CD4-positive, alpha-beta T cell (primary cell): ENCODE results near the gene CENPP. TPM values are rescaled to one million over a fixed set of nuclear protein-coding genes. Genes with fewer than 3 reads are reported as not detected.

Experiments
- ATAC-seq: fragments of 200-7000 bp; cut with Tn5 transposase; one replicate; pipeline ENCODE4 v1.10.0; 2022; ENCODE audit warnings: mild to moderate bottlenecking; ENCODE audit not compliant: poor library complexity
- CTCF ChIA-PET: fragments of 350-600 bp; sonication (Branson Sonifier 250); formaldehyde crosslinking; loops from one replicate; lab custom pipeline; 2021; ENCODE audit warnings: antibody characterized with exemption, inconsistent platforms; lab: Charles Lee
- POLR2A ChIA-PET: fragments of 350-600 bp; sonication (Branson Sonifier 250); formaldehyde crosslinking; loops from one replicate; lab custom pipeline; 2021; ENCODE audit warnings: antibody characterized with exemption, inconsistent platforms; lab: Charles Lee
- DNase-seq, 14 experiments: peaks; one replicate each; pipeline ENCODE4 v3.0.0-alpha.2; 2013 to 2020; ENCODE audit warnings: mixed read lengths in 2 of 14
- H3K27ac ChIP-seq, 2 donors: one replicate each; pipeline versions ENCODE4 v1.5.1 to v1.7.0; 2013; ENCODE audit warnings: low read length in 2 of 2, low read depth in 1 of 2, mild to moderate bottlenecking in 1 of 2
- H3K27me3 ChIP-seq, 2 experiments: 1 replicate in 1 of 2; 2 replicates in 1 of 2; pipeline versions ENCODE4 v1.6.1 to v1.7.0; 2013; ENCODE audit warnings: low read length in 2 of 2, control low read depth in 1 of 2, mild to moderate bottlenecking in 1 of 2, moderate library complexity in 1 of 2; ENCODE audit not compliant: insufficient read depth in 2 of 2, control insufficient read depth in 1 of 2
- H3K36me3 ChIP-seq: one replicate; pipeline ENCODE4 v1.6.1; 2013; ENCODE audit warnings: low read length, control low read depth; ENCODE audit not compliant: insufficient read depth
- H3K4me1 ChIP-seq: one replicate; pipeline ENCODE4 v1.6.1; 2013; ENCODE audit warnings: low read length, control low read depth; ENCODE audit not compliant: insufficient read depth
- H3K4me3 ChIP-seq: one replicate; pipeline ENCODE4 v1.5.1; 2013; ENCODE audit warnings: mild to moderate bottlenecking, low read length, moderate library complexity
- H3K9me3 ChIP-seq, 2 experiments: 1 replicate in 1 of 2; 2 replicates in 1 of 2; pipeline versions ENCODE4 v1.6.1 to v1.7.0; 2013; ENCODE audit warnings: low read length in 2 of 2, mild to moderate bottlenecking in 2 of 2, control low read depth in 1 of 2, moderate library complexity in 1 of 2; ENCODE audit not compliant: control insufficient read depth in 1 of 2, insufficient read depth in 1 of 2
- H3K27ac Mint-ChIP-seq: one replicate; pipeline ENCODE4 v1.8.0; 2020; ENCODE audit warnings: mixed read lengths
- H3K27me3 Mint-ChIP-seq: one replicate; pipeline ENCODE4 v1.8.0; 2021; ENCODE audit warnings: mixed read lengths
- H3K36me3 Mint-ChIP-seq: one replicate; pipeline ENCODE4 v1.8.0; 2021; ENCODE audit warnings: low read depth, mixed read lengths
- H3K4me1 Mint-ChIP-seq: one replicate; pipeline ENCODE4 v1.8.0; 2021; ENCODE audit warnings: low read depth, mixed read lengths
- H3K4me3 Mint-ChIP-seq: one replicate; pipeline ENCODE4 v1.8.0; 2020; ENCODE audit warnings: mild to moderate bottlenecking, mixed read lengths
- H3K9me3 Mint-ChIP-seq: one replicate; pipeline ENCODE4 v1.8.0; 2020; ENCODE audit warnings: mixed read lengths
- intact Hi-C, 2 experiments: fragments of 100-400 bp; cut with DNase I in 1 of 2; cut with micrococcal nuclease in 1 of 2; formaldehyde crosslinking; loops; one replicate each; pipeline versions ENCODE4 v1.15.1 to v1.9.0; 2023 to 2025; cut with DNase I, micrococcal nuclease
- total RNA-seq, 174 experiments: library from RNA in 2 of 174; stranded (reverse) in 2 of 174; gene quantifications; one replicate each; pipeline ENCODE4 v1.2.3 and lab custom pipeline; 2021 to 2026
- TF ChIP-seq, protein P1 (sequence below): fragments of 200-600 bp; IDR thresholded peaks from one replicate; pipeline ENCODE4 v1.8.0; 2022; ENCODE audit warnings: antibody characterized with exemption, mild to moderate bottlenecking

The CENPP gene
- total RNA-seq, 2 experiments from 2014 or later = 4.8 TPM

DNA sequence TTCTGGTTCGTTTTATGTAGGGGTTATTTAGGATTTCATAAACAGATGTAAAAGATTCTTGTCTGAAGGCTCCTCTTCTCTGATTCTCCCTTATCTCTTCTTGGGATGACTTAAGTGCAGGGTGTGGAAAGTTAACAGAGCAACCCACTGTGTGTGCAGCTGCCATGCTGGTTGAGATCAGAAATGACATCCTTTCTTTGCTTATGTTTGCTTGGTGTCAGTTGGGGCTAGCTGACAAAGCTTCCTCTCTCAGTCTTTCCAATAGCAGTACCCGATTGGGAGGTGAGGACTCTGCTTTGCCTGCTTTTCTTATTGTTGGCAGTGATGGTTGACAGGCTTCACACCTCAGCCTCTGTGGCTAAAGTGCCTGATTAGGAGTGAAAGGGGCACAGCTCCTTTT is 52.1 kb downstream of the CENPP start:
- H3K4me1 Mint-ChIP-seq = peaks cover 19% of the 10 kb centered on the region
- intact Hi-C loops = no loop called here
- DNase-seq = peak in 1 of 14 experiments; percentile 9
- Histone ChIP-seq H3K36me3 (no peaks in the 10 kb centered on the region), H3K4me1 (no peaks in the 10 kb centered on the region), H3K27me3 (no peaks in the 10 kb centered on the region), H3K4me3 (no peak overlapping the region), H3K9me3 (peaks cover 12 to 17% of the 10 kb centered on the region in 2 experiments), H3K27ac (no peak overlapping the region)
- H3K36me3 Mint-ChIP-seq = peaks cover 32% of the 10 kb centered on the region
- no peak overlapping the region for H3K4me3 Mint-ChIP-seq
- no peak for ATAC-seq
- no peaks in the 10 kb centered on the region for H3K27me3 Mint-ChIP-seq
- CTCF ChIA-PET = no interaction called here
- H3K9me3 Mint-ChIP-seq = peaks cover 5% of the 10 kb centered on the region
- no peak overlapping the region for H3K27ac Mint-ChIP-seq
- TF ChIP-seq, protein P1, sequence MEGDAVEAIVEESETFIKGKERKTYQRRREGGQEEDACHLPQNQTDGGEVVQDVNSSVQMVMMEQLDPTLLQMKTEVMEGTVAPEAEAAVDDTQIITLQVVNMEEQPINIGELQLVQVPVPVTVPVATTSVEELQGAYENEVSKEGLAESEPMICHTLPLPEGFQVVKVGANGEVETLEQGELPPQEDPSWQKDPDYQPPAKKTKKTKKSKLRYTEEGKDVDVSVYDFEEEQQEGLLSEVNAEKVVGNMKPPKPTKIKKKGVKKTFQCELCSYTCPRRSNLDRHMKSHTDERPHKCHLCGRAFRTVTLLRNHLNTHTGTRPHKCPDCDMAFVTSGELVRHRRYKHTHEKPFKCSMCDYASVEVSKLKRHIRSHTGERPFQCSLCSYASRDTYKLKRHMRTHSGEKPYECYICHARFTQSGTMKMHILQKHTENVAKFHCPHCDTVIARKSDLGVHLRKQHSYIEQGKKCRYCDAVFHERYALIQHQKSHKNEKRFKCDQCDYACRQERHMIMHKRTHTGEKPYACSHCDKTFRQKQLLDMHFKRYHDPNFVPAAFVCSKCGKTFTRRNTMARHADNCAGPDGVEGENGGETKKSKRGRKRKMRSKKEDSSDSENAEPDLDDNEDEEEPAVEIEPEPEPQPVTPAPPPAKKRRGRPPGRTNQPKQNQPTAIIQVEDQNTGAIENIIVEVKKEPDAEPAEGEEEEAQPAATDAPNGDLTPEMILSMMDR = no peak
- POLR2A ChIA-PET = no interaction called here

DNA sequence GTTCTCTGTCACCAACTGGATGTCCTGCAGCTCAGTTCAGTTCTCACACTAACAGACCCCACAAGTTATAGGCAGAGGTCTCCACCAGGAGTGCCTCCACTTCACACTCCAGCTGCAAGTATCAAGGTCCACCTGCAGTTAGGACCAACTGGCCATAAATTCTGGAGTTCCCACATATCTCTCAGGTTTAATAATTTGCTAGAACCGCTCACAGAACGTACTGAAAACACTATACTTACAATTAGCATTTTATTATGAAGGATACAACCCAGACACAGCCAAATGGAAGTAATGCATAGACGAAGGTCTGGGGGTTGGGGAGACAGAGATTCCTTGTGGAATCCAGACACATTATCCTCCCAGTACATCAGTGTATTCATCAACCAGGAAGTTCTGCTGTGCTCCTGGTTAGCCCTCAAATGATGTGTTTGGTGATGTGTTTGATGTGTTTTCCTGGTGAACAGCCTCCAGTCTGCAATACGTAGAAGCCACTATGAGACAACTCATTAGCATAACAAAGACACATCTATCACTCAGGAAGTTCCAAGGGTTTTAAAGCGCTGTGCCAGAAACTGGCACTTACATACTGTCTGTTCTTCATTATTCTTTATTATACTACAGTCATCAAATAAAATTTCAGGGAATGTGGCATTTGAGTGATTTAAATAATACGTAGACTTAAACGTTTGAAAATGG is 53.3 kb downstream of the CENPP start:
- ATAC-seq (peak; percentile 76), DNase-seq (peak in 3 of 14 experiments; percentile 27 to 41 (median 31))
- Histone ChIP-seq H3K27me3 (no peaks in the 10 kb centered on the region), H3K4me1 (no peaks in the 10 kb centered on the region), H3K27ac (no peak overlapping the region), H3K9me3 (peaks cover 7 to 10% of the 10 kb centered on the region in 2 experiments), H3K4me3 (no peak overlapping the region), H3K36me3 (no peaks in the 10 kb centered on the region)
- no peak overlapping the region for H3K4me3 Mint-ChIP-seq
- POLR2A ChIA-PET = no interaction called here
- intact Hi-C loops = no loop called here
- TF ChIP-seq, protein P1 = no peak
- peaks cover 5% of the 10 kb centered on the region for H3K9me3 Mint-ChIP-seq
- no peaks in the 10 kb centered on the region for H3K27me3 Mint-ChIP-seq
- peaks cover 19% of the 10 kb centered on the region for H3K4me1 Mint-ChIP-seq
- CTCF ChIA-PET = no interaction called here
- H3K36me3 Mint-ChIP-seq = peaks cover 31% of the 10 kb centered on the region
- no peak overlapping the region for H3K27ac Mint-ChIP-seq

DNA sequence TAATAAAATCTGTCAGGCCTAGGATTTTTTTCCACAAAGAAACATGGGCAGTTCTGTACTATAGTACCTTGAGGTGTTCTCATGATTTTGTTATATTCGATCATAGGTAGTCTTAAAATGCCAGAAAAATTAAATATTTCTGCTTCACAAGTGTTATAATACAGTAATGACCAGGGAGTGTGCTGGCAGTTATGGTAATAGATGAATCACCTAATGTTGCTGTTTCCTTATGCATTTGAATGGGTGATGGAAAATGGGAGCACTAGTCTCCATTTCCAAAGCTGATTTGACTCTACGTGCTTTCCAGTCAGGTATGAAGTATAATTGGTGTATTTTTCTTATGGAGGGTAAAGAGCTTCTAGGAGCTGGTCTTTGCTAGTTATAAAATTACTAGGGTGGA is 54.9 kb downstream of the CENPP start:
- no peak overlapping the region for H3K27ac ChIP-seq
- H3K4me1 ChIP-seq = no peaks in the 10 kb centered on the region
- no peak overlapping the region for H3K4me3 Mint-ChIP-seq
- ChIA-PET CTCF (no interaction called here), POLR2A (no interaction called here)
- no peaks in the 10 kb centered on the region for H3K9me3 Mint-ChIP-seq
- ATAC-seq (no peak), DNase-seq (no peak)
- peaks cover 0 to under 1% of the 10 kb centered on the region in 2 experiments for H3K9me3 ChIP-seq
- no peaks in the 10 kb centered on the region for H3K27me3 ChIP-seq
- TF ChIP-seq, protein P1 = no peak
- intact Hi-C loops = no loop called here
- H3K27me3 Mint-ChIP-seq = no peaks in the 10 kb centered on the region
- peaks cover 17% of the 10 kb centered on the region for H3K36me3 Mint-ChIP-seq
- no peak overlapping the region for H3K27ac Mint-ChIP-seq
- H3K4me1 Mint-ChIP-seq = peaks cover 19% of the 10 kb centered on the region
- no peak overlapping the region for H3K4me3 ChIP-seq
- no peaks in the 10 kb centered on the region for H3K36me3 ChIP-seq
